ENCODE data around the gene IQSEC1. TPM values are rescaled to one million over a fixed set of nuclear protein-coding genes. Genes with fewer than 3 reads are reported as not detected.

The IQSEC1 gene
- total and polyA plus RNA-seq, 2 donors (not counting 3 experiments of a cell fraction or from before 2014, with no cell fraction given) = 5.2 to 18.0 TPM

GRCh38 chr3:12972043-12972442 is 101.2 kb downstream of the IQSEC1 start:
- TF ChIP-seq FOS (IDR thresholded peaks at IDR 0.05; ENCODE audit: borderline replicate concordance, insufficient read depth, low read length) (no peak), CTCF (IDR thresholded peaks at IDR 0.05; ENCODE audit: extremely low read depth in 1 of 2, insufficient read depth in 1 of 2, low read depth in 1 of 2, low read length in 2 of 2) (no peak), MAX (IDR thresholded peaks at IDR 0.05; ENCODE audit: insufficient read depth, insufficient read length) (no peak), JUN (IDR thresholded peaks at IDR 0.05; ENCODE audit: borderline replicate concordance, insufficient read depth, insufficient read length, low read depth) (no peak), MYC (IDR thresholded peaks at IDR 0.05; ENCODE audit: low read depth, low read length) (no peak), EZH2 (IDR thresholded peaks at IDR 0.05; ENCODE audit: borderline replicate concordance, low read depth, low read length, severe bottlenecking) (no peak)
- Histone ChIP-seq H3K27ac (ENCODE audit: insufficient read depth, low read depth, low read length) (no peak overlapping the region), H3K9me1 (replicated peaks; ENCODE audit: control insufficient read depth, extremely low read depth, insufficient read depth, low read length) (no peaks in the 10 kb centered on the region), H3K36me3 (ENCODE audit: control insufficient read depth in 2 of 2, extremely low read depth in 1 of 2, insufficient read depth in 2 of 2, low read length in 2 of 2) (no peaks in the 10 kb centered on the region), H3K4me2 (ENCODE audit: insufficient read depth, low read length) (no peak overlapping the region), H3K4me1 (ENCODE audit: control insufficient read depth, extremely low read depth, insufficient read depth, low read length) (peaks cover under 1% of the 10 kb centered on the region), H3K4me3 (replicated peaks in 1 of 3; ENCODE audit: insufficient read depth in 1 of 3, low read depth in 1 of 3, low read length in 3 of 3) (no peak overlapping the region), H3K9ac (replicated peaks; ENCODE audit: extremely low read depth, insufficient read depth, low read length) (no peak overlapping the region), H3K79me2 (ENCODE audit: control insufficient read depth, insufficient read depth, low read length) (no peaks in the 10 kb centered on the region), H4K20me1 (replicated peaks; ENCODE audit: control insufficient read depth, extremely low read depth, insufficient read depth, low read length) (no peaks in the 10 kb centered on the region), H2AFZ (ENCODE audit: low read depth, low read length) (no peak overlapping the region), H3K27me3 (ENCODE audit: control insufficient read depth in 2 of 2, insufficient read depth in 2 of 2, low read length in 2 of 2) (peaks cover 16 to 29% of the 10 kb centered on the region in 2 experiments), H3K9me3 (replicated peaks; ENCODE audit: control insufficient read depth, insufficient read depth, low read length) (no peaks in the 10 kb centered on the region)
- dilution Hi-C loops (cut with MboI; ENCODE audit: extremely low pct_ligation_motif_present, low sequenced_read_pairs) (no loop called here), intact Hi-C loops (cut with micrococcal nuclease) (no loop called here)
- no TSS peak for BruUV-seq (replicated peaks)
- DNase-seq (ENCODE audit: low read depth, low spot score) (no peak), FAIRE-seq (no peak)
- ChIA-PET POLR2A (no interaction called here), CTCF (interaction anchor here (1.3 to 4.1 kb wide), 3 partner anchors 11 to 24 kb away, joined by 3 to 48 read pairs (median 7); no protein-coding TSS in a partner anchor)
